ENCODE results near the gene HOXB6. TPM values are rescaled to one million over a fixed set of nuclear protein-coding genes. Genes with fewer than 3 reads are reported as not detected.

The HOXB6 gene
- polyA plus RNA-seq, 3 donors = not detected

DNA sequence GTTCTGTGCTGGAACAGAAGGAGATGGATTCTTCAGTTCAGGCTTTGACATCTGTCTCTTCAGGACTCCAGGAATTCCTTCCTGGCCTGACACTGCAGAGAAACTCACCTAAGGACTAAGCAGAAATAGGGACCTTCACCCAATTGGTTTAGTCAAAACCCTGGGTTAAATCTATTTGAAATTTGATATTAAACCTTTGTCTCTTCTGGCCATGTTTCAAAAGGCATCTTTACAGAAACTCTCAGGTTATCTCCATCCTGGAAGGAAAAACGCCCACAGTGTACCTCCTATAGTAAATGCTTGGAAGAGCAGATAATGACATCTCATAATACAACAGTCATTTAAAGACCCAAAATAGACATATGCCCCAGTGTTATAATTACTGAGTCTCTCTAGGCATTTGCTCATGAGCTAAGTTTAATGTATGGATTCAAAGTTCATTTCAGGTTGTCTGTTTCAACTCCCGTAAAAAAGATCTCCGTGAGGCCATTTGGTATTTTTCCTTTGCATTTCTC lies 21.0 kb downstream of the HOXB6 start:
- peaks cover 19 to 38% of the 10 kb centered on the region in 2 donors for H3K36me3 Mint-ChIP-seq
- Histone ChIP-seq H3K4me3 (replicated peaks in 1 of 3; ENCODE audit: low read depth in 2 of 3, low read length in 3 of 3) (no peak overlapping the region), H3K36me3 (replicated peaks in 1 of 2; ENCODE audit: control insufficient read depth in 1 of 2, insufficient read depth in 2 of 2, low read length in 2 of 2) (no peaks in the 10 kb centered on the region), H3K4me1 (ENCODE audit: control insufficient read depth in 1 of 2, insufficient read depth in 2 of 2, low read length in 2 of 2) (peaks cover 38 to 51% of the 10 kb centered on the region in 2 donors), H2AFZ (ENCODE audit: insufficient read depth, low read depth, low read length, poor library complexity, severe bottlenecking) (no peak overlapping the region), H3K27ac (ENCODE audit: low read depth in 1 of 2, low read length in 2 of 2) (no peak overlapping the region), H3K27me3 (ENCODE audit: control insufficient read depth in 2 of 2, insufficient read depth in 2 of 2, low read length in 2 of 2) (peaks cover 92 to 99% of the 10 kb centered on the region in 2 donors), H3K79me2 (ENCODE audit: insufficient read depth, low read length) (no peaks in the 10 kb centered on the region), H3K4me2 (replicated peaks; ENCODE audit: extremely low read depth, low read length, poor library complexity, severe bottlenecking) (no peak overlapping the region), H3K9ac (ENCODE audit: insufficient read depth, low read length, poor library complexity, severe bottlenecking) (no peak overlapping the region), H4K20me1 (ENCODE audit: insufficient read depth, low read length) (no peaks in the 10 kb centered on the region), H3K9me3 (replicated peaks in 1 of 2; ENCODE audit: control insufficient read depth in 1 of 2, insufficient read depth in 1 of 2, low read length in 2 of 2) (peaks cover 0 to 23% of the 10 kb centered on the region in 2 donors)
- peaks cover 3 to 41% (median 29%) of the 10 kb centered on the region in 7 donors for H3K9me3 Mint-ChIP-seq
- intact Hi-C loops (cut with micrococcal nuclease) = no loop called here
- H3K27ac Mint-ChIP-seq = no peak overlapping the region
- DNase-seq = no peak
- H3K27me3 Mint-ChIP-seq (ENCODE audit: low read depth in 3 of 3) = peaks cover 97 to 100% (median 98%) of the 10 kb centered on the region in 3 donors
- no peak for TF ChIP-seq CTCF (IDR thresholded peaks at IDR 0.05)
- H3K4me1 Mint-ChIP-seq = peaks cover 57% of the 10 kb centered on the region
- H3K4me3 Mint-ChIP-seq = peak overlapping the region in 1 of 2 donors; percentile 99
- no CpG with 5 or more reads among the region's 3 CpGs for WGBS (ENCODE audit: insufficient coverage)

DNA sequence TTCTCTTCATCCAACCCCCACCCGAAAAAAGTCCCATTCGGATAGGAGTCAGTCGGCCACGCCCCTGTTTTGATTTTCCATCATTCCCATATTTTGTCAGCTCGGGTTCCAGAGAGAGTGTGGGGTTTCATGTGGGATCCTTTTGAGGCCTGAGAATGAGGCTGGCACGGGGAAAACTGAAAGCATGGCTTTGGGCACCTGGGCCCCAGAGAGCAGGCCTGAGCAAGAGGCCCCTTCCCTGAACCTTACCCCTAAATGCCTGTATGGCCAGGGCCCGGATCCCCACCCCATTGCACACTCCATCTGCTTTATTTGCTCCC lies 22.1 kb downstream of the HOXB6 start:
- Histone ChIP-seq H3K27me3 (ENCODE audit: control insufficient read depth in 2 of 2, insufficient read depth in 2 of 2, low read length in 2 of 2) (peaks cover 84 to 94% of the 10 kb centered on the region in 2 donors), H3K4me1 (ENCODE audit: control insufficient read depth in 1 of 2, insufficient read depth in 2 of 2, low read length in 2 of 2) (peaks cover 40 to 56% of the 10 kb centered on the region in 2 donors), H3K9ac (ENCODE audit: insufficient read depth, low read length, poor library complexity, severe bottlenecking) (no peak overlapping the region), H3K4me3 (replicated peaks in 1 of 3; ENCODE audit: low read depth in 2 of 3, low read length in 3 of 3) (no peak overlapping the region), H4K20me1 (ENCODE audit: insufficient read depth, low read length) (no peaks in the 10 kb centered on the region), H3K27ac (ENCODE audit: low read depth in 1 of 2, low read length in 2 of 2) (no peak overlapping the region), H3K79me2 (ENCODE audit: insufficient read depth, low read length) (no peaks in the 10 kb centered on the region), H3K4me2 (replicated peaks; ENCODE audit: extremely low read depth, low read length, poor library complexity, severe bottlenecking) (no peak overlapping the region), H3K9me3 (replicated peaks in 1 of 2; ENCODE audit: control insufficient read depth in 1 of 2, insufficient read depth in 1 of 2, low read length in 2 of 2) (peaks cover 0 to 24% of the 10 kb centered on the region in 2 donors), H2AFZ (ENCODE audit: insufficient read depth, low read depth, low read length, poor library complexity, severe bottlenecking) (no peak overlapping the region), H3K36me3 (replicated peaks in 1 of 2; ENCODE audit: control insufficient read depth in 1 of 2, insufficient read depth in 2 of 2, low read length in 2 of 2) (no peaks in the 10 kb centered on the region)
- Mint-ChIP-seq H3K36me3 (peaks cover 19 to 36% of the 10 kb centered on the region in 2 donors), H3K27me3 (ENCODE audit: low read depth in 3 of 3) (peaks cover 91 to 97% (median 94%) of the 10 kb centered on the region in 3 donors), H3K9me3 (peaks cover 4 to 44% (median 29%) of the 10 kb centered on the region in 7 donors), H3K27ac (no peak overlapping the region), H3K4me1 (peaks cover 57% of the 10 kb centered on the region), H3K4me3 (peak overlapping the region in 1 of 2 donors; percentile 80)
- no peak for TF ChIP-seq CTCF (IDR thresholded peaks at IDR 0.05)
- WGBS (ENCODE audit: insufficient coverage) = no CpG with 5 or more reads among the region's 7 CpGs
- intact Hi-C loops (cut with micrococcal nuclease) = no loop called here
- DNase-seq = no peak

Data from CD14-positive monocyte (primary cell).